GM19372 (cell line): ENCODE data around the gene SNF8.
"Not testable (repeated sequence)": the region's sequence is repeated elsewhere in the genome, so short reads cannot be mapped to it uniquely, and the experiment has no call there.

ENCODE experiments used
- ATAC-seq: cut with Tn5 transposase; IDR thresholded peaks from one replicate; pipeline ENCODE4 v1.9.1; 2021; ENCODE audit warnings: mild to moderate bottlenecking, low read depth, moderate library complexity; ENCODE audit not compliant: unreplicated experiment

Gene SNF8

GRCh38 chr17:48944515-48945260 lies at the start of gene SNF8:
TSS of gene SNF8 (minus strand) at chr17:48944842. CDS start at chr17:48944734, 108 bp downstream.
- ATAC-seq = peak; percentile 87

DNA sequence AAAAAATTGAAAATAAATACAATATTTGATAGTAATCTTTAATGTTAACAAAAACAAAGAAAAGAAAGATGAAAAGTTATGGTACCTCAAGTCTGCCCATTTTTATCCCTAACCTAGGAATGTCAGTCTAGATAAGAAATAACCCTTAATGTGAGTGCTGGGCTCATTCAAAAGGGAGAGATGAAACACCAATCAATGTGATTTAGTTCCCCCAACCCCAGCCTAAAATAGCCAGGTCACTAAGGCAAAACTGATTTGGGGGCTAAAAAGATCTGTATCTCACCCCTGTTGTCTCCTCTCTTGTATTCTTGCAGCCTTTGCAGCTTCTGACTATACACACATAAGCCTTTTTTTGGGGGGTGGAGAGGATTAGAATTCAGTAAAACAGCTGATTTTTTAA lies 49.3 kb upstream of the SNF8 start:
- ATAC-seq = no peak

DNA sequence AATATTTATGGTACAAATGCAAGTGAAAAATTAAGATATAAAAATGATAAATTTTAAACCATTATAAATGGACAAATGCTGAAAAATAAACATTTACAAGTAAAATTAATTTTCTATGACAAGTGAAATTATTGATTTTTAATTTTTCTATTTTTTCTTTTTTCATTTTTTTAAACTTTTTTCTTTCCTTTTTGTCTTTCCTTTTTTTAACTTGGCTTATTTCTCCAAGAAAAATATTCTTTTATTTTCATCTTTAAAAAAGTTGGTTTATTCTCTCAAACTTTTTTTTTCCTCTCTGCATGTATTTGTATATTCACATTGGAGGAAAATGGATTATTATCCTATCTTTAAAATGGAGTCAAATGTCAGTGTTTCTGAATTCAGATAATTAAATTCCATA lies 48.7 kb upstream of the SNF8 start:
- ATAC-seq = no peak

DNA sequence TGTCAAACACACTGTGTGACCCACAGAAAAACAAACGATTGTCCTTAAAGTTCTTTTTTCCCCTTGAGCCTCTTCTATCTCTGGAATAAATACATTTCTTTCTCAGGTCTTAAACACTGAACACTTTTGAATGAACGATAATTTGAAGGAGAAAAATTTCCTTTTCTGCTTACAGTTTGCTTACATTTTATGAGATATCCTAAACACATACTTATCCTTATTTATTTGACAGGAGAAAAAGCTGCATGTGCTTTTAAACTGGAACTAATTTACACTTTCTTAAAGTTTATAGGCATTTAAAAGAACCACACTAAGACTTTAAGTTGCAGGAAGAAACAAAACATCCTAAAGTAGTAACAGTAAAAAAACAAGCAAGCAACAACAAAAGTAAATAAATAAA lies 47.8 kb upstream of the SNF8 start:
- ATAC-seq = no peak

DNA sequence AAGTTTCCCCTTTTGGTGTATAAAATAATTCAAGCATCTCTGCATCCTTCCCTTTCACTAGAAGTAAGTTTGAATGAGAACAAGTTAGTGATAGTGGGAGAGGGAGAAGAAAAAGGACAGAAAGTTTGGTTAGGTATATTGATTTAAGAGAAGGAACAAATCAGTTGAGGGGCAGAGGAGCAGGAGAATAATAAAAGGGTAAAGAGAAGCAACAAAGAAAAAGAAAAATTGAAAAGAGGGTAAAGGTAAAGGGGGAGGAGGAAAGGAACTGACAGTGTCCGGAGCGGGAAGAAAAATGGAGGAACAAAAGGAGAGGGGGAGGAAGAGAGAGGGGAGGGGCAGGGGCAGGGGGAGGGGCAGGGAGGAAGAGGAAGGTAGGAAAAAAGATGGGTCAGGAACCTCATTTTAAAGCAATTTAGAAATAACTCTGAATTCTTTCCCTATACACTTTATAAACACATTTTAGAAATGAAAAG lies 46.3 kb upstream of the SNF8 start:
- ATAC-seq = no peak

GRCh38 chr17:48989100-48989499 lies 44.5 kb upstream of the SNF8 start:
- ATAC-seq = no peak

DNA sequence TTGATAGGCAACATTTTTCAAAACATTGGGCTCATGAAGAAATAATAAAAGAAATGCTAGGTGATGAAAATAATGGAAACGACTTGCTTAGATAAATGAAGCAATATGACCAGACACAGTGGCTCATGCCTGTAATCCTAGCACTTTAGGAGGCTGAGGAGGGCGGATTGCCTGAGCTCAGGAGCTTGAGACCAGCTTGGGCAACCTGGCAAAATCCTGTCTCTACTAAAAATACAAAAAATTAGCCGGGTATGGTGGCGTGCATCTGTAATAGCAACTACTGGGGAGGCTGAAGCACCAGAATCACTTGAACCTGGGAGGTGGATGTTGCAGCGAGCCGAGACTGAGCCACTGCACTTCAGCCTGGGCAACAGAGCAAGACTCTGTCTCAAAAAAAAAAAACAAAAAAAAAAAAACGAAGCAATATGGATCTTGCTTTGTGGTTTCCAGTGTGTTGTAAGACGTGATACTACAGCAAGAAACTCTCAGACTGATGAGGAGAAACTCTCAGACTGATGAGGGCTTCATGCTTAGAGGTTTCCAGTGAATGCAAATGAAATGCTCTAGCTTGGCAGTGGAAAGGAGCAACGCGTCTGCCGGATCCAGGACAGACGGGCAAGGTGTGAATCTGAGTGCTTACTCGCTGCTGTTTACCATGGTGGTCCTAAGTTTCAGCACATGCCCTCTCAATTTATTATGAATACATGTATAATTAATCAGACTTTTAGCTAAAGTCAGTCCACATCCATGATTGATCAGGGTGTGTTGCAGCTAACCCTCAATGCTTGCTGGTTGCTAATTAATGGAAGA lies 41.0 kb upstream of the SNF8 start:
- no peak for ATAC-seq

DNA sequence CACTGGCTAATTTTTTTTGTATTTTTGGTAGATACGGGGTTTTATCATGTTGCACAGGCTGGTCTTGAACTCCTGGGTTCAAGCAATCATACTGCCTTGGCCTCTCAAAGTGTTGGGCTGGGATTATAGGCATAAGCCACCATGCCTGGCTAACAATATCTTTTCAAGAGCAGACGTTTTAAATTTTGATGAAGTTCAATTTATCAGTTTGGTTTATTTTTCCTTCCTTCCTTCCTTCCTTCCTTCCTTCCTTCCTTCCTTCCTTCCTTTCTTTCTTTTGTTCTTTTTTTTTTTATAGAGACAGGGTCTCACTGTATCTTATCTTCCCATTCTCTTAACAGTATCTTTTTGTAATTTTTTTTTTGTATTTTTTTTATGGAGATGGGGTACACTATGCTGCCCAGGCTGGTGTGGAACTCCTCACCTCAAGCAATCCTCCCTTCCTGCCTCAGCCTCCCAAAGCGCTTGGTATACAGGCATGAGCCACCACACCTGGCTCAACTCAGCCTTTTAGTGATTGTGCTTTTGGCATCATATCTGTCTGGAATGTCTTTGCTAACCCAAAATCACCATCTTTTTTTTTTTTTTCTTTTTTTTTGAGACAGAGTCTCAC lies 37.4 kb upstream of the SNF8 start:
- no peak for ATAC-seq

GRCh38 chr17:48973806-48974205 lies 29.2 kb upstream of the SNF8 start:
- no peak for ATAC-seq

- no peak for ATAC-seq
These were observed 28.1 kb upstream of the SNF8 start for GRCh38 chr17:48972749-48973097.

DNA sequence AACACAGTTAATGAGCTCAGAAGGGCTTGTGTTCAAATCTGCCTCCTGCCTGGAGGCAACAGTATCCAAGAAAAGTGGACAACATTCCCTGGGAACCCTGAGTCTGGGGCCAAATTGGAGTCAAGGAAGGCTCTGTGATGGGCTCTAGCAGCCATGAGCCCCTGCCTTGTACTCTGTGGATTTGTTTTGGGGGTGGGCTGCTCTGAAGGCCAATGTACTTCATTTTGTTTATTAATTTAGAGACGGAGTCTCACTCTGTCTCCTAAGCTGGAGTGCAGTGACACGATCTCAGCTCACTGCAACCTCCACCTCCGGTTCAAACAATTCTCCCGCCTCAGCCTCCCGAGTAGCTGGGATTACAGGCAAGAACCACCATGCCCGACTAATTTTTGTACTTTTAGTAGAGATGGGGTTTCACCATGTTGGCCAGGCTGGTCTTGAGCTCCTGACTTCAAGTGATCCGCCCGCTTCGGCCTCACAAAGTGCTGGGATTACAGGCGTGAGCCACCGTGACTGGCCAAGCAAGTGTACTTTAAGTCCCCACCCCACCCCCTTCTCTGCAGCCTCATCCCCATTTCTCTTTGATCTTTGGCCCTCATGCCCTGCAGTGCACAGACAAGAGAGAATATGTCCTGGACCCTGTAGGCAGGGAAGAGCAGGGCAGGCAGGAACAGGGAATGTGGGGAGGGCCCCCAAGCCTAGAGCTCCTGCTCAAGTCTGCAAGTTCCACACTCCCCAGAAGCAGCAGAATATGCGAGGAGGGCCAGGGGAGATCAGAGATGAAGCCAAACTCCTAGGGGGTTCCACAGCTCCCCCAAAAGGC lies 26.4 kb upstream of the SNF8 start:
- ATAC-seq = no peak

- ATAC-seq = no peak
These were observed 25.6 kb upstream of the SNF8 start for GRCh38 chr17:48970224-48970623.

GRCh38 chr17:48961516-48962233 lies 17.0 kb upstream of the SNF8 start:
- ATAC-seq = no peak

DNA sequence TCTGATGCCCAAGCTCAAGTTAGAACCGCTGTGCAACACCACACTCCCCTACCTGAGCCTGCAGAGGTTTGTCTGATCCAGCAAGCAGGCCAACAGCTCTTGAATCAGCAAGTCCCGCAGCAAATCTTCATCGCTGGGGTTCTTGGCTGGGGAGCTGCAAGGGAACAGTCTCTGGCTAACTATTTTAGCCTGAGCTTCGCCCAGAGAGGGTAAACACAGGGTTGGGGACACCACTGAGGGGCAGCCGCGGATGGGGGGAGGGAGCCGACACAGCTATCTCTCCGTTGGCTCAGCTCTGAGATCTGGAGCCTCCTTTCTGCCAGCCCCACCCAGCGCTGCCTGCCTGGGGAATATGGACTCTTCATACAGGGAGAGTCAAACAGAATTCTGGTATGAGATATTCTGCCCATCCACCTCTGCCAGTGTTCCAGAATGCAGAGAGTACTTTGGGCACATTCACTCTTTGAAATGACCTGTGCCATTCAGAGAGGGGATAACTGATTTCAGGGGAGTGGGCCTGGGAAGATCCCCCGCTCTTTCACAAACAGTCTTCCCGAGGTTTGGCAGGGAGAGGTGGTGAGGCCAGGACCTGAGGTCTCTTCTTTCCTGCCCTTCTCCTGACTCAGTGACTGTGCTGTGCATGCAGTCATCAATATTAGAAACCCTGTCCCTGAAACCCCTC lies 16.3 kb upstream of the SNF8 start:
- no peak for ATAC-seq

- no peak for ATAC-seq
These were observed 9.7 kb upstream of the SNF8 start for GRCh38 chr17:48954300-48954755.

GRCh38 chr17:48952904-48953303 lies 8.3 kb upstream of the SNF8 start:
- no peak for ATAC-seq

GRCh38 chr17:48951572-48951971 lies 6.9 kb upstream of the SNF8 start:
- no peak for ATAC-seq

- not testable (repeated sequence) for ATAC-seq
These were observed 614 bp upstream of the SNF8 start for GRCh38 chr17:48945261-48945651.

DNA sequence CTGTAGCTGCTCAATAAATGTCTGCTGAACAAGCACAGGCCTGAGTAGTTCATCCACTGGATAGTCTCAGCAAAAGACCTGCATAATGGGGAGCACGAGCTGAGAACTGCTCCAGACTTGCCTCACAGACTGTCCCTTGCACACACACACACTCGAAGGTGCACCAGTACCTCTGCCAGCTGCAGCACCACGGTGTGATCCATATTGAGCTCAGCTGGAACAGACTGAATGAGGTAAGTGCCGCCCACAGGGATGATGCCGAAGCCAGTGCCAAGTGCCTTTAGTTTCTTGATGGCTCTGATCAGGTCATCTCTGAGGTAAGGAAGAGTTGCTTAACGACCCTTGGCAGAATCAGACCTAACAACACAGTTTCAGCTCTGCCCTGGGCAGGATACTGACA lies 11.6 kb downstream of the SNF8 start:
- ATAC-seq = no peak
